K562 (cell line): ENCODE results near the gene SLC1A5. TPM values are rescaled to one million over a fixed set of nuclear protein-coding genes. Genes with fewer than 3 reads are reported as not detected.

ENCODE experiments used
- ATAC-seq: fragments of 200-7000 bp; cut with Tn5 transposase; 3 replicates; pipeline ENCODE4 v1.9.1; 2020; ENCODE audit warnings: moderate library complexity
- BruUV-seq: library from RNA; stranded (reverse); fragments of 400-500 nt; replicated peaks from 2 replicates; lab custom pipeline; 2021; lab: Mats Ljungman, UMichigan
- CTCF ChIA-PET: fragments of 300-600 bp; formaldehyde crosslinking; extraction: SDS; loops from one replicate; lab custom pipeline; 2021; ENCODE audit warnings: low intra/inter-chr PET ratio; lab: Yijun Ruan, JAX
- POLR2A ChIA-PET: fragments of 300-600, 350-650 bp; sonication (Branson Sonifier 250); formaldehyde crosslinking; extraction: SDS; loops from one replicate; lab custom pipeline; 2021; ENCODE audit warnings: antibody characterized with exemption, inconsistent platforms; lab: Yijun Ruan, JAX
- DNase-seq, 4 experiments: peaks; one replicate each; pipeline versions ENCODE4 v3.0.0 to v3.0.0-alpha.2; 2011 to 2018; ENCODE audit warnings: low spot score in 3 of 4, mixed read lengths in 3 of 4; ENCODE audit errors: extremely low read depth in 1 of 4
- FAIRE-seq: peaks from 2 replicates; lab custom pipeline; 2011; peaks lifted over from hg19 to GRCh38; lab: Jason Lieb, UNC
- H2AFZ ChIP-seq: 2 replicates; pipeline ENCODE4 v1.6.0; 2011; ENCODE audit warnings: low read depth, low read length, control low read depth, inconsistent platforms
- H3K27ac ChIP-seq: fragments of 200-600 bp; 3 replicates; pipeline ENCODE4 v1.8.0; 2011; ENCODE audit warnings: low read depth, mild to moderate bottlenecking, control low read depth, inconsistent platforms, low read length, moderate library complexity, mixed read lengths; ENCODE audit errors: extremely low read depth
- H3K27me3 ChIP-seq, 2 experiments: fragments of 300-600 bp in 1 of 2; 2 replicates in 1 of 2; 3 replicates in 1 of 2; pipeline versions ENCODE4 v1.6.0 to v1.8.0; 2011; ENCODE audit warnings: inconsistent platforms in 2 of 2, low read length in 2 of 2, mild to moderate bottlenecking in 1 of 2, mixed read lengths in 1 of 2, moderate library complexity in 1 of 2; ENCODE audit not compliant: control insufficient read depth in 2 of 2, insufficient read depth in 2 of 2
- H3K36me3 ChIP-seq: fragments of 300-600 bp; 3 replicates; pipeline ENCODE4 v1.8.0; 2011; ENCODE audit warnings: mild to moderate bottlenecking, low read length, inconsistent platforms; ENCODE audit not compliant: control insufficient read depth, insufficient read depth
- H3K4me1 ChIP-seq, 2 experiments: fragments of 200-600 bp in 1 of 2; replicated peaks in 1 of 2; 2 replicates in 1 of 2; 3 replicates in 1 of 2; pipeline versions ENCODE4 v1.5.1 to v1.8.0; 2011; ENCODE audit warnings: inconsistent platforms in 2 of 2, low read length in 2 of 2, mild to moderate bottlenecking in 1 of 2, mixed read lengths in 1 of 2, moderate library complexity in 1 of 2; ENCODE audit not compliant: control insufficient read depth in 2 of 2, insufficient read depth in 2 of 2
- H3K4me2 ChIP-seq: 2 replicates; pipeline ENCODE4 v1.6.1; 2011; ENCODE audit warnings: low read length, control low read depth, inconsistent platforms, mixed read lengths; ENCODE audit not compliant: insufficient read depth
- H3K4me3 ChIP-seq: fragments of 200-600 bp; sonication (generic), shearing (Covaris generic); 2 replicates; pipeline ENCODE4 v1.5.1; 2016; ENCODE audit warnings: control low read depth, inconsistent platforms
- H3K79me2 ChIP-seq: fragments of 200-600 bp; 3 replicates; pipeline ENCODE4 v1.8.0; 2011; ENCODE audit warnings: low read length, inconsistent platforms; ENCODE audit not compliant: control insufficient read depth, insufficient read depth
- H3K9ac ChIP-seq, 2 experiments: 2 replicates each; pipeline versions ENCODE4 v1.6.0 to v1.6.1; 2011; ENCODE audit warnings: low read depth in 2 of 2, low read length in 2 of 2, control low read depth in 1 of 2, inconsistent platforms in 1 of 2, mild to moderate bottlenecking in 1 of 2, mixed read lengths in 1 of 2; ENCODE audit not compliant: insufficient read depth in 1 of 2
- H3K9me1 ChIP-seq: one replicate; pipeline ENCODE4 v1.6.0; 2011; ENCODE audit warnings: inconsistent platforms, mild to moderate bottlenecking, low read length, moderate library complexity; ENCODE audit not compliant: control insufficient read depth, insufficient read depth
- H3K9me3 ChIP-seq: replicated peaks from 2 replicates; pipeline ENCODE4 v1.5.1; 2011; ENCODE audit warnings: low read depth, low read length, inconsistent platforms; ENCODE audit not compliant: control insufficient read depth, insufficient read depth
- H4K20me1 ChIP-seq: replicated peaks from 2 replicates; pipeline ENCODE4 v1.6.1; 2011; ENCODE audit warnings: low read length, inconsistent platforms, mixed read lengths; ENCODE audit not compliant: control insufficient read depth, insufficient read depth
- BRCA1 ChIP-seq, 2 experiments: fragments of 450-650 bp in 1 of 2; sonication (generic) in 1 of 2; formaldehyde crosslinking in 1 of 2; IDR thresholded peaks; 2 replicates each; pipeline versions ENCODE4 v1.5.0 to v1.6.1; 2017 to 2020; ENCODE audit warnings: mild to moderate bottlenecking in 1 of 2, missing genetic modification reagents in 1 of 2
- CUX1 ChIP-seq: fragments of 200-800 bp; sonication (Bioruptor generic); IDR thresholded peaks from 2 replicates; pipeline ENCODE4 v1.6.1; 2016; ENCODE audit warnings: missing genetic modification characterization, missing compliant biosample characterization
- EP300 ChIP-seq: IDR thresholded peaks from 2 replicates; pipeline ENCODE4 v1.6.1; 2012; ENCODE audit warnings: low read length, improper control_type of control experiment
- HDAC8 ChIP-seq: fragments of 450-650 bp; IDR thresholded peaks from 2 replicates; pipeline ENCODE4 v1.6.1; 2016; ENCODE audit warnings: mild to moderate bottlenecking, missing genetic modification characterization, moderate library complexity, missing compliant biosample characterization
- NBN ChIP-seq: fragments of 450-650 bp; IDR thresholded peaks from 2 replicates; pipeline ENCODE4 v1.6.1; 2016; ENCODE audit warnings: low read depth, mild to moderate bottlenecking
- RBBP5 ChIP-seq: fragments of 200-600 bp; sonication (generic); IDR thresholded peaks from 2 replicates; pipeline ENCODE4 v1.6.1; 2012; ENCODE audit warnings: borderline replicate concordance, mild to moderate bottlenecking, low read length, control low read depth, inconsistent platforms; ENCODE audit not compliant: insufficient read depth, poor library complexity, severe bottlenecking
- ZNF121 ChIP-seq: sonication (generic); formaldehyde crosslinking; conservative IDR thresholded peaks from 2 replicates; pipeline ENCODE4 v1.8.0; 2022; ENCODE audit warnings: missing genetic modification reagents
- whole genome bisulfite sequencing: fragments of 100-300 bp; shearing (Covaris generic); methylation state at CpG from one replicate; pipeline ENCODE4 v1.1.6; 2016; ENCODE audit warnings: low coverage, mixed read lengths; ENCODE audit not compliant: insufficient coverage; ENCODE audit errors: missing lambda C conversion rate; 5-methylcytosine and 5-hydroxymethylcytosine counted together
- in situ Hi-C: fragments of 300-500 bp; cut with MboI; formaldehyde crosslinking; loops from 4 replicates; pipeline ENCODE4 v1.15.0; 2018; ENCODE audit warnings: inconsistent platforms, mixed read lengths
- intact Hi-C: fragments of 100-400 bp; cut with micrococcal nuclease; formaldehyde crosslinking; loops from 2 replicates; pipeline ENCODE4 v1.14.2; 2022
- polyA plus RNA-seq, 8 experiments: library from polyadenylated mRNA; depleted of rRNA in 4 of 8; stranded (reverse) in 5 of 8; unstranded in 3 of 8; fragments of >200 nt; fragmentation: Nextera tagmentation in 2 of 8; fragmentation: Illumina TruSeq in 1 of 8; extraction: Ambion mirVana in 2 of 8; extraction: Trizol in 1 of 8; gene quantifications; 2 replicates each; pipeline versions ENCODE4 v1.2.1 to v1.2.3, GENCODE V29; 2011 to 2014; ENCODE audit warnings: inconsistent platforms in 1 of 8, missing spikeins in 1 of 8
- total RNA-seq, 7 experiments: library from RNA; depleted of rRNA in 6 of 7; stranded (reverse); fragments of >200 nt in 6 of 7; fragmentation: Illumina TruSeq in 2 of 7; extraction: Trizol in 2 of 7; gene quantifications; 2 replicates each; pipeline versions ENCODE4 v1.2.1 to v1.2.3, GENCODE V29; 2011 to 2021; ENCODE audit warnings: low replicate concordance in 1 of 7
- TF ChIP-seq, protein P1 (sequence below), 2 experiments: IDR thresholded peaks; 2 replicates each; pipeline ENCODE4 v1.6.1; 2011; ENCODE audit warnings: borderline replicate concordance in 1 of 2, control low read depth in 1 of 2, low read depth in 1 of 2, low read length in 1 of 2, mild to moderate bottlenecking in 1 of 2, mixed read lengths in 1 of 2, moderate library complexity in 1 of 2; ENCODE audit not compliant: insufficient read depth in 1 of 2, insufficient read length in 1 of 2, poor library complexity in 1 of 2, severe bottlenecking in 1 of 2; ENCODE audit errors: extremely low read depth in 1 of 2
- TF ChIP-seq, protein P2 (sequence below), 2 experiments: fragments of 450-650 bp in 1 of 2; sonication (generic) in 1 of 2; formaldehyde crosslinking; conservative IDR thresholded peaks; 2 replicates each; pipeline versions ENCODE4 v1.4.0 to v1.8.1; 2020 to 2022; ENCODE audit warnings: mild to moderate bottlenecking in 1 of 2, missing genetic modification reagents in 1 of 2

The SLC1A5 gene
- total and polyA plus RNA-seq, 9 of the 15 experiments (the other 6 are each of a cell fraction or from before 2014, with no cell fraction given), result 31.2 to 417 (median 134) TPM

DNA sequence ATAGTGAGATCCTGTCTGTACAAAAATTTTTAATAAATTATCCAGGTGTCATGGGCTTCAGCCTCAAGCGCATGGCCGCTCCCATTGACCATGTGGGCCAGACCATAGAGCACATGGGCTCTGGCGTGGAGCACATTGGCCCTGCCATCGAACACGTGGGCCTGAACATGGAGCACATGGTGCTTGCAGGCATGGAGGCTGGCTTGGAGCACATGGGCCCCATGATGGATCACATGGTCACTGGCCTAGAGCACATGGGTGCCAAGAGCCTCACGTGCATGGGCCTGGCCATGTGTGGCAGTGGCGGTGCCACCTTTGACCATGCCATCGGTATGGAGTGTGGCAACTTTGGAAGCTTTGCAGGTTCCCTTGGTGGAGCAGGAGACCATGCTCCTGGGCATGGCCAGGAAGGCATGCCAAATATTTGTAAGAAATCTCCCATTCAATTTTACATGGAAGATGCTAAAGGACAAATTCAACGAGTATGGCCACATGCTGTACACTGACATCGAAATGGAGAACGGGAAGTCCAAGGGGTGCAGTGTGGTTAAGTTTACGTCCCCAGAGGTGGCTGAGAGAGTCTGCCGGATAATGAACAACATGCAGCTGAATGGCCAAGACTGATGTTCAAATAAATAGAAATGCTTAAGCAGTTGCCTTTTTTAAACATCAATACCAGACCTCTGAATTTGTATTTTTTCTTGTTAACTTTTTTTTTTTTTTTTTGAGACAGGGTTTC, 21.3 kb upstream of the SLC1A5 start:
- Histone ChIP-seq H3K9ac (no peak overlapping the region), H3K4me3 (no peak overlapping the region), H3K79me2 (no peaks in the 10 kb centered on the region), H3K27ac (no peak overlapping the region), H4K20me1 (no peaks in the 10 kb centered on the region), H3K4me1 (peaks cover 13 to 26% of the 10 kb centered on the region in 2 experiments; a peak in 4 of 5 replicates), H2AFZ (peak overlapping the region; percentile 52), H3K27me3 (no peaks in the 10 kb centered on the region), H3K4me2 (no peak overlapping the region), H3K36me3 (no peaks in the 10 kb centered on the region), H3K9me1 (no peaks in the 10 kb centered on the region), H3K9me3 (no peaks in the 10 kb centered on the region)
- intact Hi-C loops, result no loop called here
- in situ Hi-C loops, result no loop called here
- DNase-seq, result no peak
- ATAC-seq, result no peak
- ChIA-PET CTCF (interaction anchor here (0.6 kb wide), 1 partner anchor 31 kb away, joined by 3 read pairs; no protein-coding TSS in a partner anchor), POLR2A (interaction anchor here (0.7 to 4.3 kb wide), 3 partner anchors 9 to 35 kb away, joined by 3 to 31 read pairs (median 4); no protein-coding TSS in a partner anchor)
- no peak for FAIRE-seq
- no TSS peak for BruUV-seq
- WGBS, result 91% methylated on average over 13 of the region's 13 CpGs
- TF ChIP-seq BRCA1 (IDR thresholded peaks at IDR 0.05) (no peak), BRCA1 (CRISPR knock-in tag; IDR thresholded peaks at IDR 0.05) (no peak), NBN (no peak), EP300 (no peak), HDAC8 (no peak), RBBP5 (no peak), ZNF121 (peak; percentile 90), CUX1 (CRISPR knock-in tag) (no peak)
- TF ChIP-seq, protein P1, sequence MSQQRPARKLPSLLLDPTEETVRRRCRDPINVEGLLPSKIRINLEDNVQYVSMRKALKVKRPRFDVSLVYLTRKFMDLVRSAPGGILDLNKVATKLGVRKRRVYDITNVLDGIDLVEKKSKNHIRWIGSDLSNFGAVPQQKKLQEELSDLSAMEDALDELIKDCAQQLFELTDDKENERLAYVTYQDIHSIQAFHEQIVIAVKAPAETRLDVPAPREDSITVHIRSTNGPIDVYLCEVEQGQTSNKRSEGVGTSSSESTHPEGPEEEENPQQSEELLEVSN (IDR thresholded peaks at IDR 0.05; ENCODE audit: borderline replicate concordance in 1 of 2, extremely low read depth in 1 of 2, insufficient read depth in 1 of 2, insufficient read length in 1 of 2, low read depth in 1 of 2, low read length in 1 of 2, poor library complexity in 1 of 2, severe bottlenecking in 1 of 2), result peak; percentile 44 to 46
- TF ChIP-seq, protein P2, sequence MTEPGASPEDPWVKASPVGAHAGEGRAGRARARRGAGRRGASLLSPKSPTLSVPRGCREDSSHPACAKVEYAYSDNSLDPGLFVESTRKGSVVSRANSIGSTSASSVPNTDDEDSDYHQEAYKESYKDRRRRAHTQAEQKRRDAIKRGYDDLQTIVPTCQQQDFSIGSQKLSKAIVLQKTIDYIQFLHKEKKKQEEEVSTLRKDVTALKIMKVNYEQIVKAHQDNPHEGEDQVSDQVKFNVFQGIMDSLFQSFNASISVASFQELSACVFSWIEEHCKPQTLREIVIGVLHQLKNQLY (CRISPR knock-in tag; conservative IDR thresholded peaks at IDR 0.05), result no peak
